Retinal pigment epithelial cell (primary cell): ENCODE data around the gene TBC1D22A.
A peak's percentile ranks its signal among the peaks of the same experiment; 100 is the strongest.

ENCODE experiments used
- DNase-seq: peaks from one replicate; pipeline ENCODE4 v3.0.0-alpha.2; 2010; ENCODE audit warnings: low read depth
- H3K4me3 ChIP-seq: 2 replicates; pipeline ENCODE4 v1.5.1; 2011; ENCODE audit warnings: mild to moderate bottlenecking, low read length, control low read depth, moderate library complexity
- CTCF ChIP-seq: conservative IDR thresholded peaks from 2 replicates; pipeline ENCODE4 v1.5.1; 2011; ENCODE audit warnings: low read depth, low read length, control low read depth, inconsistent platforms

The TBC1D22A gene

GRCh38 chr22:46737976-46738646, 24.3 kb upstream of the TBC1D22A start, which contains the start of gene CERK:
CERK (minus strand) TSS chr22:46738252; CDS start chr22:46738148, 104 bp downstream.
- no peak for DNase-seq
- TF ChIP-seq CTCF, result no peak
- peak within 1 kb of the TSS; percentile 76 for H3K4me3 ChIP-seq

GRCh38 chr22:46738647-46739093, 23.8 kb upstream of the TBC1D22A start:
- peak; percentile 32 for DNase-seq
- no peak for TF ChIP-seq CTCF
- peak overlapping the region; percentile 50 for H3K4me3 ChIP-seq

- peak; percentile 86 for DNase-seq
- peak; percentile 34 for TF ChIP-seq CTCF
- peak overlapping the region; percentile 50 for H3K4me3 ChIP-seq
Measured at GRCh38 chr22:46739094-46739870, 23.2 kb upstream of the TBC1D22A start.

GRCh38 chr22:46740910-46741780, 21.3 kb upstream of the TBC1D22A start:
- TF ChIP-seq CTCF, result no peak
- peak; percentile 53 for DNase-seq
- no peak overlapping the region for H3K4me3 ChIP-seq

GRCh38 chr22:46741974-46742519, 20.4 kb upstream of the TBC1D22A start:
- TF ChIP-seq CTCF, result no peak
- no peak for DNase-seq

GRCh38 chr22:46742576-46743221, 19.8 kb upstream of the TBC1D22A start:
- no peak for TF ChIP-seq CTCF
- DNase-seq, result no peak
- H3K4me3 ChIP-seq, result no peak overlapping the region

More at GRCh38 chr22:46741974-46742519, 20.4 kb upstream of the TBC1D22A start:
- H3K4me3 ChIP-seq, result no peak overlapping the region
